Neural progenitor cell (in vitro differentiated cells): Measurements from ENCODE around the gene ING2. TPM values are rescaled to one million over a fixed set of nuclear protein-coding genes. Genes with fewer than 3 reads are reported as not detected.

Source experiments
- DNase-seq: peaks from one replicate; pipeline ENCODE4 v3.0.0-alpha.2; 2016; ENCODE audit warnings: low spot score
- H2AFZ ChIP-seq: fragments of 200-600 bp; sonication (generic); replicated peaks from 2 replicates; pipeline ENCODE4 v1.6.1; 2016; ENCODE audit warnings: antibody characterized with exemption
- H3F3A ChIP-seq: fragments of 200-600 bp; sonication (generic); 2 replicates; pipeline ENCODE4 v1.6.1; 2016; ENCODE audit warnings: antibody characterized with exemption, low read depth
- H3K27ac ChIP-seq: fragments of 200-600 bp; sonication (generic); 2 replicates; pipeline ENCODE4 v1.5.1; 2016; ENCODE audit warnings: mild to moderate bottlenecking
- H3K27me3 ChIP-seq: fragments of 200-600 bp; sonication (generic); 2 replicates; pipeline ENCODE4 v1.6.1; 2016; ENCODE audit warnings: mild to moderate bottlenecking, moderate library complexity
- H3K36me3 ChIP-seq: fragments of 200-600 bp; sonication (generic); 2 replicates; pipeline ENCODE4 v1.5.1; 2016
- H3K4me1 ChIP-seq: fragments of 200-600 bp; sonication (generic); 2 replicates; pipeline ENCODE4 v1.6.1; 2016; ENCODE audit warnings: mixed run types
- H3K4me2 ChIP-seq: fragments of 200-600 bp; sonication (generic); 2 replicates; pipeline ENCODE4 v1.6.1; 2016
- H3K4me3 ChIP-seq: fragments of 200-600 bp; sonication (generic); 2 replicates; pipeline ENCODE4 v1.5.1; 2016
- H3K79me2 ChIP-seq: fragments of 200-600 bp; sonication (generic); 2 replicates; pipeline ENCODE4 v1.6.1; 2016; ENCODE audit warnings: low read depth
- H3K9ac ChIP-seq: fragments of 200-600 bp; sonication (generic); 2 replicates; pipeline ENCODE4 v1.6.1; 2016
- H3K9me3 ChIP-seq: fragments of 200-600 bp; sonication (generic); 2 replicates; pipeline ENCODE4 v1.5.1; 2016; ENCODE audit warnings: low read depth
- H4K20me1 ChIP-seq: fragments of 200-600 bp; sonication (generic); 2 replicates; pipeline ENCODE4 v1.6.1; 2016; ENCODE audit warnings: low read depth
- H3K27ac Mint-ChIP-seq: 3 replicates; pipeline ENCODE4 v1.8.0; 2021; ENCODE audit warnings: mixed read lengths
- H3K27me3 Mint-ChIP-seq: 2 replicates; pipeline ENCODE4 v1.8.0; 2022; ENCODE audit warnings: low read depth, mild to moderate bottlenecking, inconsistent platforms, moderate library complexity, mixed read lengths; ENCODE audit not compliant: insufficient read depth
- H3K36me3 Mint-ChIP-seq: 3 replicates; pipeline ENCODE4 v1.8.0; 2021; ENCODE audit warnings: mixed read lengths
- H3K4me1 Mint-ChIP-seq: 3 replicates; pipeline ENCODE4 v1.8.0; 2021; ENCODE audit warnings: mixed read lengths
- H3K4me3 Mint-ChIP-seq: 3 replicates; pipeline ENCODE4 v1.8.0; 2021; ENCODE audit warnings: mild to moderate bottlenecking, moderate library complexity, mixed read lengths
- H3K9me3 Mint-ChIP-seq: 3 replicates; pipeline ENCODE4 v1.8.0; 2020; ENCODE audit warnings: mixed read lengths
- EZH2 ChIP-seq: fragments of 200-600 bp; sonication (generic); IDR thresholded peaks from 2 replicates; pipeline ENCODE4 v1.6.1; 2017; ENCODE audit warnings: antibody characterized with exemption, mild to moderate bottlenecking, moderate library complexity
- EZH2phosphoT487 ChIP-seq: fragments of 200-600 bp; sonication (generic); IDR thresholded peaks from 2 replicates; pipeline ENCODE4 v1.6.1; 2017; ENCODE audit warnings: antibody characterized with exemption
- total RNA-seq: library from RNA; depleted of rRNA; stranded (reverse); fragments of >200 nt; gene quantifications from 2 replicates; pipeline ENCODE4 v1.2.3, GENCODE V29; 2015; ENCODE audit warnings: low replicate concordance
- TF ChIP-seq, protein P1 (sequence below): fragments of 200-600 bp; sonication (generic); IDR thresholded peaks from 2 replicates; pipeline ENCODE4 v1.5.1; 2017; ENCODE audit warnings: antibody characterized with exemption, mild to moderate bottlenecking

The ING2 gene
- total RNA-seq, 1 donor from 2014 or later: 38.0 TPM

DNA sequence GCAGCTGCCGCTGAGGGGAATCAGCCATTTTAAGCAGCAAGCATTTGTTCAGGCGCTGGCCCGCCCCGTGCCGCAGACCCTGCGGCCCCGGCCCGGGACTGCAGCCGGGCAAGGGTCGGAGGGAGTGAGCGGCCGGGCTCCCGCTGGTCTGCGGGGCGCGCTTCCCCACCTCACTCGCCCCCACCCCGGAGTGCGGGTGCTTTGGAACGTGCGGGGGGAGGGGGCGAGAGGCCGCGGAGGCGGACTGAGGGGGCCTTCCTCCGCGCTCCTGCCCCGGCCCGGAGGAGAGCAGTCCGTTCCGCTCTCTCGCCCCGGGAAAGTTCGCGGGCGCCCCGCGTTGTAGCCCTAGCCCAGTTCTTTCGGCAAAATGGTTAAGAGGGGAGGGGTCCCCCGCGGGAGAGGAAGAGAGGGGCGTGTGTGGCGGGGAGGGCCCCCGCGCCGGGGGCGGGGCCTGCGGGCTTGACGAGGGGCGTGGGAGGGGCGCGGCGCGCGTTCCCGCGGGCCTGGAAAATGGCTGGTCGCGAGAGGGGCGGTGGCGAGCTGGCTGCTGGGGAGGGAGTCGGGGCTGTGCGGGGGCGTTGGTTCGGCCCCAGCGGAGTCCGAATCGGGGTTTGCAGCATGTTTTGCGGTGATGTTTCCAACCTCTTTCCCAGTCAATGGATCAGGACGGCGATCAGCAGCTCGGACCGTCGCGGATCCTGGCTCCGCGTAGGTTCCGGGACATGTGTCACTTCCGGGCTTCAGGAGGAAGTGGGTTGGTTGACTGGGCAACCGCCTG lies 942 bp downstream of the ING2 start:
- H3K27me3 Mint-ChIP-seq: no peaks in the 10 kb centered on the region

DNA sequence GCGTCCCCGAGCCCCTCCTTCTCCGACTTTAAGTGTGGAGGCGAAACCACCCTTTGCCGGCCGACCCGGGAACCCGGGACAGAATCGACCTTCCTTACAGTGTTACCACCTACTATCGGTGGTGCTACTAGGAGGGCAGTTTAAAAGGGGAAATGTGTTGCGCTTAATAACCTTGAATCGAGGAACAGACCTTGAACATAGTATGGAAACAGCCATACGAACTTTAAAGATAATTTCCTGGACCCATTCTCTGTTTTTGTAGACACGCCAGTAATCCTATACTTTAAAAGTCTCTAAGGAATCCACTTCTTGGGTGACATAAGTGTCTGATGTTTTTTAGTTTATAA lies 1.5 kb downstream of the ING2 start:
- no peak overlapping the region for H3K27ac ChIP-seq
- H3K4me1 ChIP-seq: peaks cover 19% of the 10 kb centered on the region
- H3K79me2 ChIP-seq: peaks cover 72% of the 10 kb centered on the region
- H3F3A ChIP-seq: peaks cover 26% of the 10 kb centered on the region
- no peak overlapping the region for H2AFZ ChIP-seq
- H3K4me3 ChIP-seq: peak overlapping the region; percentile 92
- TF ChIP-seq, protein P1, sequence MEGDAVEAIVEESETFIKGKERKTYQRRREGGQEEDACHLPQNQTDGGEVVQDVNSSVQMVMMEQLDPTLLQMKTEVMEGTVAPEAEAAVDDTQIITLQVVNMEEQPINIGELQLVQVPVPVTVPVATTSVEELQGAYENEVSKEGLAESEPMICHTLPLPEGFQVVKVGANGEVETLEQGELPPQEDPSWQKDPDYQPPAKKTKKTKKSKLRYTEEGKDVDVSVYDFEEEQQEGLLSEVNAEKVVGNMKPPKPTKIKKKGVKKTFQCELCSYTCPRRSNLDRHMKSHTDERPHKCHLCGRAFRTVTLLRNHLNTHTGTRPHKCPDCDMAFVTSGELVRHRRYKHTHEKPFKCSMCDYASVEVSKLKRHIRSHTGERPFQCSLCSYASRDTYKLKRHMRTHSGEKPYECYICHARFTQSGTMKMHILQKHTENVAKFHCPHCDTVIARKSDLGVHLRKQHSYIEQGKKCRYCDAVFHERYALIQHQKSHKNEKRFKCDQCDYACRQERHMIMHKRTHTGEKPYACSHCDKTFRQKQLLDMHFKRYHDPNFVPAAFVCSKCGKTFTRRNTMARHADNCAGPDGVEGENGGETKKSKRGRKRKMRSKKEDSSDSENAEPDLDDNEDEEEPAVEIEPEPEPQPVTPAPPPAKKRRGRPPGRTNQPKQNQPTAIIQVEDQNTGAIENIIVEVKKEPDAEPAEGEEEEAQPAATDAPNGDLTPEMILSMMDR: no peak
- no peak for TF ChIP-seq EZH2phosphoT487
- TF ChIP-seq EZH2: no peak
- H3K9ac ChIP-seq: peak overlapping the region; percentile 41
- H3K9me3 ChIP-seq: no peaks in the 10 kb centered on the region
- Mint-ChIP-seq H3K27ac (peak overlapping the region; percentile 87), H3K4me3 (peak overlapping the region; percentile 96), H3K36me3 (peaks cover 9% of the 10 kb centered on the region), H3K27me3 (no peaks in the 10 kb centered on the region), H3K4me1 (peaks cover 17% of the 10 kb centered on the region), H3K9me3 (no peaks in the 10 kb centered on the region)
- H3K27me3 ChIP-seq: no peaks in the 10 kb centered on the region
- H3K36me3 ChIP-seq: no peaks in the 10 kb centered on the region
- peaks cover 30% of the 10 kb centered on the region for H4K20me1 ChIP-seq
- DNase-seq: no peak
- H3K4me2 ChIP-seq: peak overlapping the region; percentile 80

More for the DNA sequence above, 942 bp downstream of the ING2 start:
- H3K4me2 ChIP-seq: peak overlapping the region; percentile 80
- Mint-ChIP-seq H3K27ac (peak overlapping the region; percentile 87), H3K4me3 (peak overlapping the region; percentile 96), H3K4me1 (peaks cover 20% of the 10 kb centered on the region), H3K36me3 (peaks cover 8% of the 10 kb centered on the region), H3K9me3 (no peaks in the 10 kb centered on the region)
- TF ChIP-seq EZH2phosphoT487 (no peak), EZH2 (no peak)
- TF ChIP-seq, protein P1: no peak
- peak overlapping the region; percentile 91 for H3K27ac ChIP-seq
- peaks cover 71% of the 10 kb centered on the region for H3K79me2 ChIP-seq
- H3K4me1 ChIP-seq: peaks cover 19% of the 10 kb centered on the region
- H3K9me3 ChIP-seq: no peaks in the 10 kb centered on the region
- peaks cover 30% of the 10 kb centered on the region for H4K20me1 ChIP-seq
- peak; percentile 93 for DNase-seq
- H3K27me3 ChIP-seq: no peaks in the 10 kb centered on the region
- peaks cover 26% of the 10 kb centered on the region for H3F3A ChIP-seq
- peak overlapping the region; percentile 70 for H3K9ac ChIP-seq
- peak overlapping the region; percentile 75 for H2AFZ ChIP-seq
- H3K4me3 ChIP-seq: peak overlapping the region; percentile 92
- H3K36me3 ChIP-seq: no peaks in the 10 kb centered on the region

DNA sequence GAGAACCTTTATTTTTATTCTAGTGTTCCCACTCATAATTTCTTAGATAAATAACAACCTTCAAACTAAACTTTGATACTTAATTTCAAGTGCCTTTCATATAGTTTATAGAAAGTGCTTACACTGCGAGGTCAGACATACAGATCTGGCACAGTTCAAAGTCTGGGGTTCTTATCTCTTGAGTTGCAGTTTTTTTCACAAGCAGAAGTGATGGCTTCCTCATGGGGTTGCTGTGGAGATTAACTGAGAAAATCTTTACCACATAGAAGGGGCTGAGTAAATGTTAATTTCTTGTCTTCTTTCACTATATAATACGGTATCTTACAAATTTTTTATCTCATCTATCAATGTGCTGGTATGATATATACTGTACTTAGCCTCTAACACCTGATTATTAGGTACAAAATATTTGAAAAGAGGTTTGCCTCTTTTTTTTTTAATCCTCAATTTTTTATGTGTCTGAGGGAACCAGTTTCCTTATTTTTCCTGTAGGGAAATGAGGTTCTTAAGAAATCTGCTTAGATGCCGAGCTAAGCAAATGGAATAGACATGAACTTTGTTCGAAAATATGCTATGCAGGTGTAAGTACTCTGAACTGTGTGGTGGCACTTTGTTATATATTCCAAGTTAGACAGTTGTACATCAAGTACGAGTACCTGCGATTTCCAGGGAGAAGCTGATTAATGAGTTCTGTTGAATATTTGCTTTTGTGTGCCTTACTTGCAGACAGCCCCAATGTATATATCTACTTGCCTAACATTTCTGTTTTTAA lies 3.3 kb downstream of the ING2 start:
- H2AFZ ChIP-seq: no peak overlapping the region
- H3K79me2 ChIP-seq: peaks cover 57% of the 10 kb centered on the region
- H3K4me1 ChIP-seq: peaks cover 7% of the 10 kb centered on the region
- Mint-ChIP-seq H3K27ac (no peak overlapping the region), H3K27me3 (no peaks in the 10 kb centered on the region), H3K4me3 (no peak overlapping the region), H3K9me3 (no peaks in the 10 kb centered on the region), H3K4me1 (peaks cover 7% of the 10 kb centered on the region), H3K36me3 (peaks cover 11% of the 10 kb centered on the region)
- no peak for DNase-seq
- no peak overlapping the region for H3K9ac ChIP-seq
- no peak overlapping the region for H3K4me3 ChIP-seq
- peaks cover 30% of the 10 kb centered on the region for H4K20me1 ChIP-seq
- no peaks in the 10 kb centered on the region for H3K36me3 ChIP-seq
- H3K4me2 ChIP-seq: no peak overlapping the region
- no peak overlapping the region for H3K27ac ChIP-seq
- no peaks in the 10 kb centered on the region for H3K9me3 ChIP-seq
- TF ChIP-seq EZH2phosphoT487: no peak
- TF ChIP-seq, protein P1: no peak
- no peak for TF ChIP-seq EZH2
- H3F3A ChIP-seq: peaks cover 22% of the 10 kb centered on the region
- H3K27me3 ChIP-seq: no peaks in the 10 kb centered on the region
